WI38 (cell line): ENCODE results near the gene SCN4B.

ENCODE experiments used
- H3K4me3 ChIP-seq: 2 replicates; pipeline ENCODE4 v1.5.1; 2011; ENCODE audit warnings: low read depth, mild to moderate bottlenecking, control low read depth, low read length
- CTCF ChIP-seq: IDR thresholded peaks from 2 replicates; pipeline ENCODE4 v1.5.1; 2012; ENCODE audit warnings: low read depth, mild to moderate bottlenecking, control low read depth, low read length

SCN4B gene

GRCh38 chr11:118148856-118149255, 3.8 kb downstream of the SCN4B start:
- TF ChIP-seq CTCF, result no peak

GRCh38 chr11:118148240-118148639, 4.4 kb downstream of the SCN4B start:
- no peak for TF ChIP-seq CTCF
- H3K4me3 ChIP-seq, result no peak overlapping the region

More at GRCh38 chr11:118148856-118149255, 3.8 kb downstream of the SCN4B start:
- H3K4me3 ChIP-seq, result no peak overlapping the region

GRCh38 chr11:118147502-118147901, 5.1 kb downstream of the SCN4B start:
- no peak overlapping the region for H3K4me3 ChIP-seq
- TF ChIP-seq CTCF, result no peak

GRCh38 chr11:118146554-118146953, 6.1 kb downstream of the SCN4B start:
- H3K4me3 ChIP-seq, result no peak overlapping the region
- no peak for TF ChIP-seq CTCF

- H3K4me3 ChIP-seq, result peak overlapping the region; percentile 48
- peak; percentile 81 for TF ChIP-seq CTCF
Observed at GRCh38 chr11:118145285-118146227, 7.1 kb downstream of the SCN4B start.

- no peak overlapping the region for H3K4me3 ChIP-seq
- TF ChIP-seq CTCF, result no peak
Observed at GRCh38 chr11:118144301-118145268, 8.0 kb downstream of the SCN4B start.
